ENCODE data around the gene NFKBIB.

The NFKBIB gene

DNA sequence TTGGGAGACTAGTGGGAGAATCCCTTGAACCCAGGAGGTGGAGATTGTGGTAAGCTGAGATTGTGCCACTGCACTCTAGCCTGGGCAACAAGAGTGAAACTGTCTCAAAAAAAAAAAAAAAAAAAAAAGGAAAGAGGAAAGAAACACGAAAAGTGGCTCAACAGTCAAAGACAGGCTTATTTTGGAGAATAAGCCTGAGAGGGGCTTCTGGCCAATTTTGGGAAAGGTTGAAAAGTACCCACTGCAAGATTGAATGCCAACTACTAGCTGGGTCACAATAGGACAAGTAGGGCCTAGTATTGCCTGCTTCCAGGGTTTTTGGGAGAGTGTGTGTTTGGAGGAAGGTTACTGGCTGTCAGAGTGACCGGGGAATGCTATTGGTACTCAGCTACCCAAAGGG lies 58.5 kb downstream of the NFKBIB start:
- no peak for DNase-seq (ENCODE audit: low spot score)

Measured in AG20443 (cell line).